ENCODE measurements around the gene RALGPS1.

RALGPS1 gene

GRCh38 chr9:127178686-127179632 lies 264.4 kb downstream of the RALGPS1 start:
- DNase-seq: no peak

GRCh38 chr9:127179633-127180441 lies 265.3 kb downstream of the RALGPS1 start:
- no peak for DNase-seq

- DNase-seq: no peak
Measured at GRCh38 chr9:127180457-127181314, 266.1 kb downstream of the RALGPS1 start.

- no peak for DNase-seq
Measured at GRCh38 chr9:127181315-127181580, 266.7 kb downstream of the RALGPS1 start.

DNA sequence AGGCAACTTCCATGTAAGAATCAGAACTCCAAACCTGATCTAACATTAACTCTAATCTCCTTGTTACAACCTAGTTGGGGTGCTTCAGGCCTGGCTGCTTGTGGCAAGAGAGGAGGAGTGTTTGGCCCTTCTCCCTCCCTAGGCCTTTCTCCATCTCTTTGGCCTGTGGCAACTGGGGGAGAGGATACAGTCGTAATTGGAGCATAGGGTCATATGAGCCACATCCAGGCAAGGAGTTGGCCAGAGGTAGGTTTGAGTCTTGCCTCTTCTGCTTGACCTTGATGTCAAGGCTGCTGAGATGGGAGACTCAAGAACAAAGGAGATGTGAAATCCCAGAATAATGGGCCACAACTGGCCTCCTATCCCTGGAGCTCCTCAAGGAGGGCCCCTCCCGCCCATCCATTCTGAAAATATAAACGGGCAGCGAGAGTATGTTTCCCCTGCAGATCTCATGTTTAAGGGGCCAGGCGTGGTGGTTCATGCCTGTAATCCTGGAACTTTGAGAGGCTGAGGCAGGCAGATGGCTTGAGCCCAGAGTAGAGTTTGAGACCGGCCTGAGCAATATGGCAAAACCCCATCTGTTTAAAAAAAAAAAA lies 267.1 kb downstream of the RALGPS1 start:
- no peak for DNase-seq

DNA sequence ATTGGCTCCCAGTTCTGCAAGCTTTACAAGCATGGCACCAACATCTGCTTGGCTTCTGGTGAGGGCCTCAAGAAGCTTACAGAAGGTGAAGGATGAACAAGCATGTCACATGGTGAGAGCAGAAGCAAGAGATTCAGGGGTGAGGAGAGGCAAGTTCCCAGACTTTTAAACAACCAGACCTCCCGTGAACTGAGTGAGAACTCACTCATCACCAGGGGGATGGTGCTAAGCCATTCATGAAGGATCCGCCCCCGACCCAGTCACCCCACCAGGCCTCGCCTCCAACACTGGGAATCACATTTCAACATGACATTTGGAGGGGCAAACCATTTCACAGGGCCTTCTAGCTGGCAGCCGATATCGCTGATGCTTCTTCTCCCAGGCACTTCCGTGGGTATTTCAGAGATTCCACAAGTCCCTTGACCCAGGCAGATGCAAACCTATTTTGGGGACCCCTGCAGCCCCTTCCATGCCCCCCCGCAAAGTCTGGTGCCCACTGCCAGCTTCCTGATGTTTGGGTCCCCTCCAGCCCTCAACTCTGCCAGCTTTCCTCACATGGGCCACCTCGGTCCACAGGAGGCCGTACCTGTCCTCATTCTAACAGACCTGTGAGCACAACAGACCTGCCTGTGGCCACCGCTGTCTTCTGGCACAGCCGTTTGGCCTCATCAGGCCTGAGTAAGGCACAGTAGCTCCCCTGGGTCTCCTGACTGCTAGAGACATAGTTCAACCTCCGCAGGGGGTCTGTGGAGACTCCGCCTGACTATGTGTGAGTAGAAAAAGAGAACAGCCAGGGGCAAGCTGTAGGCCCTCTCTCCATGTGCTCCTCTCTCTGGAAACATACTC lies 268.5 kb downstream of the RALGPS1 start:
- no peak for DNase-seq

DNA sequence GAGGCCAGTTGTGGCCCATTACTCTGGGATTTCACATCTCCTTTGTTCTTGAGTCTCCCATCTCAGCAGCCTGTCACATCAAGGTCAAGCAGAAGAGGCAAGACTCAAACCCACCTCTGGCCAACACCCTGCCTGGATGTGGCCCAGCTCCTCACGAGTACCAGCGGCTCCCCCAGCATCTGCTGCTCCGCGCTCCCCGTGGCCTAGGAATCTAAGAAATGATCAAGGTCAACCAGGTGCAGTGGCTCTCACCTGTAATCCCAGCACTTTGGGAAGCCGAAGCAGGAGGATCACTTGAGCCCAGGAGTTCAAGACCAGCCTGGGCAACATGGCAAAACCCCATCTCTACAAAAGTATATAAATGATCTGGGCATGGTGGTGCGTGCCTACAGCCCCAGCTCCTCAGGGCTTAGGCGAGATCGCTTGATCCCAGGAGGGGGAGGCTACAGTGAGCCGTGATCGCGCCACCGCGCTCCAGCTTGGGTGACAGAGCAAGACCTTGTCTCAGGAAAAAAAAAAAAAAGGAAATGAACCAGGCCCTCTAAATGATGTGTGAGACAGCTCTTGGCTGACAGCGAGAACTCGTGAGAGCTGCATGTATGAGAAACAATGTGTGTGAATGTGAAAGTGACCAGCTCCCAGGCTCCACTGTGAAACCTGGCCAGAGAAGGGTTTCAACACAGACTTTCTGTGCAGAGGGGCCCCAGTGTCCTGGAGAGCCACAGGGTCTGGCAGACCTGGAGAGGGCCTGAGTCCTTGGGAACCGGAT lies 269.4 kb downstream of the RALGPS1 start:
- no peak for DNase-seq

- DNase-seq: no peak
Measured at GRCh38 chr9:127184641-127185040, 270.1 kb downstream of the RALGPS1 start.

GRCh38 chr9:127185181-127185580 lies 270.6 kb downstream of the RALGPS1 start:
- DNase-seq: no peak

DNA sequence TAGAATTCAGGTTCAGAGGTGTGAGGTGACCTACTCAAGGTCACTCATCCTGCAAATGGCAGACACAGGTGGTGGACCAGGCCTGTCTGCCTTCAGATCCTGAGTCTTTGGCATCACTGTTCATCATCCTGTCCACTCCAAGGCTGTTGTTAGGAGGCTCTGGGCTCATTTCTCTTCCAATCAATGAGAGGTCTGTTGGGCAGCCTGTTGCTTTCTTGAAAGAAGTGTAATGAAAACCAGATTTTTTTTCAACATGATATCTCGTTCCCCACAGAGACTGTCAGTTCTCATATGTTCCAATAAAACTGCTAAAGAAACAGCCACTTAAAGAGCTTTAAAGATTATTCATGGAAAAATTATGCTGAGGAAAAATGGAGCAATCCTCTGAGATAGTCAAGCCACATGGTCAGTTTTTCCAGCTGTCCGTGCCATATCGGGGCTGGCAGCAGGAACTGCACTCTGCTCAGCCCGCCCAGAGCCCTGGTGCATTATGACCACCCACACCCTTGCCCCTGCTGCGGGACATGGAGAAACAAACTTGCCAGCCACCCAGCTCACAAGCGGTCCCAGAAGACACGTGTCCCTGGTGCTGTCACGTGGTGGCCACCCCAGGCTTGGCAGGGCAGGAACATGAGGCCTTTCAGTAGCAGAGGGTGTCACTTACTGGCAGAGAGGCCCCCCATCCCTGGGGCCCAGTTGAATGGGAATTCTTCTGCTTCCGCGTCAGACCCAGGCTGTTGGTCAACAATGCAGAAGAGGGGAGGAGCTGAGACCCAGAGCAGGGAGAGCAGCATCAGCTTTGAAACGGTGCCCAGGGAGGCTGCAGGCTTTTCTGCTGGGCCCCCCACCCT lies 271.6 kb downstream of the RALGPS1 start:
- DNase-seq: no peak

- DNase-seq: no peak
Measured at GRCh38 chr9:127186806-127187205, 272.2 kb downstream of the RALGPS1 start.

GRCh38 chr9:127187231-127187956 lies 272.8 kb downstream of the RALGPS1 start:
- DNase-seq: no peak

GRCh38 chr9:127188396-127188795 lies 273.8 kb downstream of the RALGPS1 start:
- DNase-seq: no peak

- no peak for DNase-seq
Measured at GRCh38 chr9:127189628-127190027, 275.0 kb downstream of the RALGPS1 start.

DNA sequence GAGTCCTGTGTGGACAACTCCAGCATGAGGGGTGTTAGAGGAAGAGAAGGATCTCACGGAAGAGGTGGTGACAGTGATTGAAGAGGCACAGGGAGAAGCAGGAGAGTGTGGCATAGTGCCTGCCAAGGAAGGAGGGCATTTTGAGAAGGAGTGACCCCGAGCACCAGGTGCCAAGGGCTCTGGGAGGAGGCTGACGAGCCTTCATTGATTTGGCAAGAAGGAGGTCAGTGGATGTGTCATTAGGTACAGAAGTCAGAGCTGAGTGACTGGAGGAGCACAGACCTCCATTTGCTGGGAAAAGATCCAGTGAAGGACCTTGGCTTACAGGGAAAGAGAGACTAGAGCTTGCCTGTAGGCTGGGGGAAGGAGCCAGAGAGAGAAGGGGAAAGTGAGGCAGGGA lies 278.2 kb downstream of the RALGPS1 start:
- no peak for DNase-seq

DNA sequence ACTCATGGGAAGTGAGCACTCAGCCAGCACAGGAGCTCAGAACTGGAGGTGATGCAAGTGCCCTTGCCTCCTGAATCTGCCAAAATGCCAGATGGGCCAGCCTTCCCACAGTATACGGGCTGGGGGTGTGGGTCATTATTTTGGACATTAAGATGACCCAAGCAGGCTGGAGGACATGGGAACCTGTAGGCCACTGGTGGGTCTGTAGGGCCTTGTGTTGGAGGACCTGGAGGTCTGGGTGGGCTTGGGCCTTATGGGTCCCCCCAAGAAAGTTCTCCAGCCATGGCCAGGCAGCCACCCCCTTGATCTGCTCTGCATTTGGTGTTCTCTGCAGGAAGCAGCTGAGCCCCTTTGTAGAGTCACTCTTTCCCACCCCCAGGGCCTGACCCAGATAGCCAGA lies 278.9 kb downstream of the RALGPS1 start:
- no peak for DNase-seq

DNA sequence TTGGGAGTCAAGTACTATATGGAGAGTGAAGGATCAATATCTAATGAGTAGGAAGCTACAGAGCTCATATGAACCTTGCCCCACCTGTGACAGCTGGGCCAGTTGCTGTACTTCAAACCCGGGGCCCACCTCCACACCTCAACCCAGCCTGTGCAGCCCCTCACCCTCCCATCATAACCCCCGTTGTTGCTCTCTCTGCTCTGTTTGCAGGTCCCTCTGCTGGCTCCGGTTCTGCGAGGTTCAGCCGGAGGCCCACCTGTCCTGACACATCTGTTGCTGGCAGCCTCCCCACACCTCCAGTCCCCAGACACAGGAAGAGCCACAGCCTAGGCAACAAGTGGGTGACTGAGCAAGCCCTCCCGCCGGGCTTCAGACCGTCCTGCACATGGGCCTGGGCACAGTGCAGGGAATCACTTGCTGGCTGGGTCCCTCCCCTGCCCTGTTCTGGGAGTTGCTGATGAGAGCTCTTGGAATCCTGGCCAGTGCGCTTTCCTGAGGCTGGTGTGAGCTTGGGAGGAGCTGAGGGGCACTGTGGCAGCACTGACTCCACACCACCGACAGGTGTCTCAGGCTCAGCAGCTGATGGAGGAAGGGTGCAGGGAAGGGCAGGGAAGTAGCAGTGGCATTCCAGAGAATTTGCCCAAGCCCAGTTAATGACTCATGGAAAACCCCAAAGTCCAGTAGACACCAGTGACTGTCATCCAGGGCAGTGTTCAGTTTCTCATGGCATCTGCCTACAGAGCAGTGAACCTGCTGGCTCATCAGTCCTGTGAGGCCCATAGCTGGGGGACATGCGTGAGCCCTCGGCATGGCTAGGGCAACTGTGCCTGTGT lies 280.5 kb downstream of the RALGPS1 start:
- DNase-seq: no peak

Measured in NCI-H1092 (cell line).